ENCODE data around the gene SLC30A2.

The SLC30A2 gene

GRCh38 chr1:26023826-26024225 is 22.1 kb downstream of the SLC30A2 start:
- DNase-seq (ENCODE audit: low read depth in 1 of 2, low spot score in 1 of 2): no peak

DNA sequence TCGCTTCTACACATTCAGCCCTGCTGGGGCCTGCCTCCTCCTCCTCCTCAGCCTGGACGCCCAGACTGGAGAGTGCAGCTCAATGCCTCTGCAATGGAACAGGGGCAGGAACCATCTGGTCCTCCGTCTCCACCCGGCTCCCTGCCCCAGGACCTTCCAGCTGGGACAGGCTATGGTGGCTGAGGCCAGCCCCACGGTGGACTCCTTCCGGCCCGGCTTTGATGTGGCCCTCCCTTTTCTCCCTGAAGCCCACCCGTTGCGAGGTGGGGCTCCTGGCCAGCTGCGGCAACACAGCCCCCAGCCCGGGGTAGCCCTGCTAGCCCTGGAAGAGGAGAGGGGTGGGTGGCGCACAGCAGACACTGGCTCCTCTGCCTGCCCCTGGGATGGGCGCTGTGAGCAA is 22.9 kb downstream of the SLC30A2 start:
- DNase-seq (ENCODE audit: low read depth in 1 of 2, low spot score in 1 of 2): no peak

- DNase-seq (ENCODE audit: low read depth in 1 of 2, low spot score in 1 of 2): no peak
These were observed 23.5 kb downstream of the SLC30A2 start for GRCh38 chr1:26022404-26022779.

- no peak for DNase-seq (ENCODE audit: low read depth in 1 of 2, low spot score in 1 of 2)
These were observed 24.1 kb downstream of the SLC30A2 start, which contains the start of gene EXTL1 for GRCh38 chr1:26021647-26022403. EXTL1 (plus strand) TSS chr1:26021775; CDS start chr1:26022647, 872 bp downstream.

- DNase-seq (ENCODE audit: low read depth in 1 of 2, low spot score in 1 of 2): no peak
These were observed 24.8 kb downstream of the SLC30A2 start for GRCh38 chr1:26020941-26021646.

GRCh38 chr1:26020330-26020768 is 25.6 kb downstream of the SLC30A2 start:
- no peak for DNase-seq (ENCODE audit: low read depth in 1 of 2, low spot score in 1 of 2)

- no peak for DNase-seq (ENCODE audit: low read depth in 1 of 2, low spot score in 1 of 2)
These were observed 26.1 kb downstream of the SLC30A2 start for GRCh38 chr1:26019641-26020315.

GRCh38 chr1:26017606-26018005 is 28.3 kb downstream of the SLC30A2 start:
- no peak for DNase-seq (ENCODE audit: low read depth in 1 of 2, low spot score in 1 of 2)

- DNase-seq (ENCODE audit: low read depth in 1 of 2, low spot score in 1 of 2): no peak
These were observed 28.9 kb downstream of the SLC30A2 start for GRCh38 chr1:26016953-26017545.

DNA sequence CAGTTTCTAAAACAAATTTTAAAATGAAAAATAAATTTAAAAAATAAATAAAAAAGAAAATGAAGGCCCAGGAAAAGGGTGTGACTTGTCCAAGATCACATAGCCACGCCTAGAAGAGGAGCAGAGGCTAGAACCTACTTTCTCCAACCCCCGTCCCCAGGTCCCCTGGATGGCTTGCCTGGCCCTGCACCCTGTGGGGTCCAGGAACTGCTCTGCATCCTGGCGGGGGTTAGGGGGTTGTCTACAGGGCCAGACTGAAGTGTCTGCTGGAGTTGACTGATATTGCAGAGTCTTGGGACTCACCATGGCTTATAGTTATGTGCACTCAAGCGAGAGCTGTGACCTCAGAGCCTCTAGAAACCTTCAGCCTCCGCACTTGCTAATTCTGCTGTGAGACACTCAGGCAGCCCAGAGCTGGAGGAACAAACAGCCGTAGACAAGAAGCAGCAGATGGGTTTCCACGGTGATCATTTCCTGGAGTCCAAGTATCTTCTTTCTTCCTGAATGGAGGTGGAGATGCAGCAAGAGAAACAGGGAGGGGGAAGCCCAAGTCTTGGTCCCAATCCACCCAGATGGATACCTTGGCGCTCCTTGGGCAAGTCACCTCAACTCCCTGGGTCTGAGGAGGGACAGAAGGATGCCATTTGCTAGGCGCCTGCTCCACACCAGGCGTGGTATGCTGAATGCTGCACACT is 29.5 kb downstream of the SLC30A2 start:
- no peak for DNase-seq (ENCODE audit: low read depth in 1 of 2, low spot score in 1 of 2)

DNA sequence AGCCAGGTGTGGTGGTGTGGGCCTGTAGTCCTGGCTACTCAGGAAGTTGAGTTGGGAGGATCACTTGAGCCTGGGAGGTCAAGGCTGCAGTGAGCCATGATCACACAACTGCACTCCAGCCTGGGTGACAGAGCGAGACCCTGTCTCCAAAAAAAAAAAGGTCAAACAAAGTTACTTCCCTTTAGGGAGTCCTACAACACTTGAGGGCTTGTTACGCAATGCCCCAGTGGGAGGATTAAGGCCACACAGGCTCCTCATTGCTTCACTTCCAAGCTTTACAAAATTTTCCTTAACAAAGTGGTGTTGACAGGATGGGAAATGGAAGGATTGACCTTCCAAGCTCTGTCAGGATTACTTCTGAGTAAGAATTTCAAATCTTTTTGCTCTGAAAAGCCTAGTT is 30.6 kb downstream of the SLC30A2 start:
- no peak for DNase-seq (ENCODE audit: low read depth in 1 of 2, low spot score in 1 of 2)

GRCh38 chr1:26014179-26014578 is 31.7 kb downstream of the SLC30A2 start:
- DNase-seq (ENCODE audit: low read depth in 1 of 2, low spot score in 1 of 2): no peak

GRCh38 chr1:26012864-26013263 is 33.1 kb downstream of the SLC30A2 start:
- no peak for DNase-seq (ENCODE audit: low read depth in 1 of 2, low spot score in 1 of 2)

GRCh38 chr1:26010825-26011224 is 35.1 kb downstream of the SLC30A2 start:
- no peak for DNase-seq (ENCODE audit: low read depth in 1 of 2, low spot score in 1 of 2)

GRCh38 chr1:26009796-26010447 is 36.0 kb downstream of the SLC30A2 start:
- DNase-seq (ENCODE audit: low read depth in 1 of 2, low spot score in 1 of 2): no peak

- DNase-seq (ENCODE audit: low read depth in 1 of 2, low spot score in 1 of 2): no peak
These were observed 39.2 kb downstream of the SLC30A2 start for GRCh38 chr1:26006710-26007109.

- DNase-seq (ENCODE audit: low read depth in 1 of 2, low spot score in 1 of 2): no peak
These were observed 40.3 kb downstream of the SLC30A2 start for GRCh38 chr1:26005434-26006105.

GRCh38 chr1:26003756-26004155 is 42.2 kb downstream of the SLC30A2 start:
- DNase-seq (ENCODE audit: low read depth in 1 of 2, low spot score in 1 of 2): no peak

DNA sequence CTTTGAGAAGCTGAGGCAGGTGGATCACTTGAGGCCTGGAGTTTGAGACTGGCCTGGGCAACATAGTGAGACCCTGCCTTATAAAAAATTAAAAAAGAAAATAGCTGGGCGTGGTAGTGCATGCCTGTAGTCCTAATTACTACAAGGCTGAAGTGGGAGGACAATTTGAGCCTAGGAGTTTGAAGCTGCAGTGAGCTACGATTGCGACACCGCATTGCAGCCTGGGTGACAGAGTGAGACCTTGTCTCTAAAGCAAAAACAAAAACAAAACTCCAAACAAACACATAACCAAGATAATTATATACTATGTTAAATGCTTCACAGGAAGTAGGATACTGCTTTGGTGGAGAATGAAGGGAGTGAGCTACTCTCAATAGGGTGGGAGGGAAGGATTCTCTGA is 42.7 kb downstream of the SLC30A2 start:
- no peak for DNase-seq (ENCODE audit: low read depth in 1 of 2, low spot score in 1 of 2)

All from activated CD4-positive, alpha-beta T cell treated with anti-CD3 and anti-CD28 coated beads, Interleukin-2, amount 50 U/mL, for 24 hours (primary cell).